H1 (cell line): Measurements from ENCODE around the gene UCN. TPM values are rescaled to one million over a fixed set of nuclear protein-coding genes. Genes with fewer than 3 reads are reported as not detected.

ENCODE experiments used
- MAX ChIP-seq: IDR thresholded peaks from 2 replicates; pipeline ENCODE4 v1.6.1; 2012; ENCODE audit warnings: inconsistent platforms
- polyA plus RNA-seq, 7 experiments: library from polyadenylated mRNA; depleted of rRNA in 3 of 7; stranded (reverse) in 5 of 7; unstranded in 2 of 7; fragments of >200 nt in 5 of 7; fragments of 200-250 nt in 2 of 7; gene quantifications; 1 replicate in 5 of 7; 2 replicates in 1 of 7; 4 replicates in 1 of 7; pipeline versions ENCODE4 v1.2.1 to v1.2.3, GENCODE V29; 2011 to 2013; ENCODE audit warnings: missing spikeins in 2 of 7, mixed read lengths in 2 of 7
- total RNA-seq: library from RNA; stranded (reverse); fragmentation: NEBNext Ultra II Directional; extraction: Animal tissue kit (Norgen Biotek cat#: 25700); gene quantifications from 2 replicates; pipeline ENCODE4 v1.2.1, GENCODE V29; 2021

UCN gene
- total and polyA plus RNA-seq, 2 of the 8 experiments (the other 6 are each of a cell fraction or from before 2014, with no cell fraction given): 0.35 TPM; not detected in 1

- no peak for TF ChIP-seq MAX
Measured at GRCh38 chr2:27258051-27258450, 50.2 kb downstream of the UCN start (continued).

Other genes with a start within 250 kb of the UCN start
- gene OST4, start 236.8 kb downstream of the UCN start, total RNA-seq: 212 and 225 TPM in 2 replicates
- 865 and 906 TPM in 2 replicates for gene OST4, start 236.8 kb downstream of the UCN start, polyA plus RNA-seq (2011; rRNA removed)
- gene EMILIN1, start 229.8 kb downstream of the UCN start, total RNA-seq: 2.9 and 3.0 TPM in 2 replicates
- gene EMILIN1, start 229.8 kb downstream of the UCN start, polyA plus RNA-seq (2011; rRNA removed): 1.9 and 3.1 TPM in 2 replicates
- gene KHK, start 221.7 kb downstream of the UCN start, total RNA-seq: 17.7 and 20.5 TPM in 2 replicates
- gene KHK, start 221.7 kb downstream of the UCN start, polyA plus RNA-seq (2011; rRNA removed): 11.0 and 14.5 TPM in 2 replicates
- 3.4 and 3.5 TPM in 2 replicates for gene CGREF1, start 189.3 kb downstream of the UCN start, total RNA-seq
- gene CGREF1, start 189.3 kb downstream of the UCN start, polyA plus RNA-seq (2011; rRNA removed): 2.5 and 3.7 TPM in 2 replicates
- gene ABHD1, start 184.6 kb downstream of the UCN start, total RNA-seq: 0.20 and 0.50 TPM in 2 replicates
- 0.88 and 1.1 TPM in 2 replicates for gene ABHD1, start 184.6 kb downstream of the UCN start, polyA plus RNA-seq (2011; rRNA removed)
- gene PREB, start 173.8 kb downstream of the UCN start, total RNA-seq: 51.2 and 54.1 TPM in 2 replicates
- 72.2 and 74.4 TPM in 2 replicates for gene PREB, start 173.8 kb downstream of the UCN start, polyA plus RNA-seq (2011; rRNA removed)
- gene PRR30, start 169.0 kb downstream of the UCN start, total RNA-seq: not detected in 2 replicates
- not detected in 2 replicates for gene PRR30, start 169.0 kb downstream of the UCN start, polyA plus RNA-seq (2011; rRNA removed)
- gene TCF23, start 159.4 kb downstream of the UCN start, total RNA-seq: not detected in 2 replicates
- 0.02 TPM in 2 replicates for gene TCF23, start 159.4 kb downstream of the UCN start, polyA plus RNA-seq (2011; rRNA removed)
- gene ATRAID, start 96.4 kb downstream of the UCN start, total RNA-seq: 103 and 109 TPM in 2 replicates
- 242 and 280 TPM in 2 replicates for gene ATRAID, start 96.4 kb downstream of the UCN start, polyA plus RNA-seq (2011; rRNA removed)
- gene SLC5A6, start 96.2 kb downstream of the UCN start, total RNA-seq: 118 and 123 TPM in 2 replicates
- 183 and 329 TPM in 2 replicates for gene SLC5A6, start 96.2 kb downstream of the UCN start, polyA plus RNA-seq (2011; rRNA removed)
- 146 and 147 TPM in 2 replicates for gene CAD, start 91.1 kb downstream of the UCN start, total RNA-seq
- 130 and 197 TPM in 2 replicates for gene CAD, start 91.1 kb downstream of the UCN start, polyA plus RNA-seq (2011; rRNA removed)
- 15.2 and 16.1 TPM in 2 replicates for gene SLC30A3, start 45.4 kb downstream of the UCN start, total RNA-seq
- gene SLC30A3, start 45.4 kb downstream of the UCN start, polyA plus RNA-seq (2011; rRNA removed): 30.7 and 48.7 TPM in 2 replicates
- 1.4 TPM in 2 replicates for gene DNAJC5G, start 33.0 kb downstream of the UCN start, total RNA-seq
- gene DNAJC5G, start 33.0 kb downstream of the UCN start, polyA plus RNA-seq (2011; rRNA removed): 0.75 and 0.83 TPM in 2 replicates
- gene TRIM54, start 26.0 kb downstream of the UCN start, total RNA-seq: 3.9 and 4.2 TPM in 2 replicates
- 5.8 and 6.1 TPM in 2 replicates for gene TRIM54, start 26.0 kb downstream of the UCN start, polyA plus RNA-seq (2011; rRNA removed)
- gene MPV17, start 14.7 kb upstream of the UCN start, total RNA-seq: 45.2 and 46.1 TPM in 2 replicates
- gene MPV17, start 14.7 kb upstream of the UCN start, polyA plus RNA-seq (2011; rRNA removed): 148 and 181 TPM in 2 replicates
- 118 and 129 TPM in 2 replicates for gene GTF3C2, start 48.3 kb upstream of the UCN start, total RNA-seq
- gene GTF3C2, start 48.3 kb upstream of the UCN start, polyA plus RNA-seq (2011; rRNA removed): 121 and 127 TPM in 2 replicates
- 63.2 and 66.0 TPM in 2 replicates for gene EIF2B4, start 61.9 kb upstream of the UCN start, total RNA-seq
- 60.0 and 61.0 TPM in 2 replicates for gene EIF2B4, start 61.9 kb upstream of the UCN start, polyA plus RNA-seq (2011; rRNA removed)
- gene SNX17, start 62.2 kb upstream of the UCN start, total RNA-seq: 54.9 and 59.1 TPM in 2 replicates
- gene SNX17, start 62.2 kb upstream of the UCN start, polyA plus RNA-seq (2011; rRNA removed): 66.2 and 76.8 TPM in 2 replicates
- gene ZNF513, start 72.3 kb upstream of the UCN start, total RNA-seq: 17.3 and 18.8 TPM in 2 replicates
- gene ZNF513, start 72.3 kb upstream of the UCN start, polyA plus RNA-seq (2011; rRNA removed): 29.5 and 35.0 TPM in 2 replicates
- 201 and 203 TPM in 2 replicates for gene PPM1G, start 101.1 kb upstream of the UCN start, total RNA-seq
- gene PPM1G, start 101.1 kb upstream of the UCN start, polyA plus RNA-seq (2011; rRNA removed): 73.3 and 85.5 TPM in 2 replicates
- 115 TPM in 2 replicates for gene NRBP1, start 120.2 kb upstream of the UCN start, total RNA-seq
- gene NRBP1, start 120.2 kb upstream of the UCN start, polyA plus RNA-seq (2011; rRNA removed): 137 and 145 TPM in 2 replicates
- 50.1 and 55.4 TPM in 2 replicates for gene KRTCAP3, start 133.9 kb upstream of the UCN start, total RNA-seq
- 72.5 and 114 TPM in 2 replicates for gene KRTCAP3, start 133.9 kb upstream of the UCN start, polyA plus RNA-seq (2011; rRNA removed)
- 14.0 and 15.9 TPM in 2 replicates for gene IFT172, start 181.3 kb upstream of the UCN start, total RNA-seq
- gene IFT172, start 181.3 kb upstream of the UCN start, polyA plus RNA-seq (2011; rRNA removed): 12.9 and 13.5 TPM in 2 replicates
- gene FNDC4, start 186.8 kb upstream of the UCN start, total RNA-seq: 13.4 and 14.7 TPM in 2 replicates
- 14.0 and 14.1 TPM in 2 replicates for gene FNDC4, start 186.8 kb upstream of the UCN start, polyA plus RNA-seq (2011; rRNA removed)
- gene GCKR, start 188.4 kb upstream of the UCN start, total RNA-seq: 0.57 and 1.2 TPM in 2 replicates
- gene GCKR, start 188.4 kb upstream of the UCN start, polyA plus RNA-seq (2011; rRNA removed): 0.30 and 0.33 TPM in 2 replicates